ENCODE measurements around the gene MYL3. TPM values are rescaled to one million over a fixed set of nuclear protein-coding genes. Genes with fewer than 3 reads are reported as not detected.

Gene MYL3
- polyA plus RNA-seq, 1 donor: 6.7 TPM

DNA sequence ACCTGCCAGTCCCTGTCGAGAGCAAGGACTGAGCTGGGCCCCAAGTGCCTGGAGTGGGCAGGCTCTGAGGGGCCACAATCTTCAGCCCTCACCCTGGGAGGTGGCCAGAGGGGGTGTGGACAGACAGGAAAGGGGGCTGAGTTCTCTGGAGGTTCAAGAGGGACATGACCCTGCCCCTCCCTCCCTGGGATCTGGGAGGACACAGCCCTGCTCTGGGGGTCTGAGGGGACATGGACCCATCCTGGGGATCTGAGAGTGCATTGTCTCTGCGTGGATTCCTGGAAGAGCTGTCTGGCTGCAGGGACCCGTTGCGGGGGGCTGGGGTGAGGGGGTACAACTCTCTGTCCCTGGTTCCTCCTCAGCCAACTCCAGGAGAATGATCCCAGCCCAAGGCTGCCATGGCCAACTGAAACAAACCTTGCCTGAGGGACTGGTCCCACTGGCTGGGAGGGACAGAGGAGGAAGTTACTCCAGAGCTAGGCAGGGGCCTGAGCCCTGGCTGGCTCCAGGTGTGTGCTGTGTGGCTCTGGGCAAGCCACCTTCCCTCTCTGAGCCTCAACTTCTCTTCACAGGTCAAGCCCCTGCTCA lies 43.3 kb upstream of the MYL3 start:
- WGBS (ENCODE audit: insufficient coverage, low lambda C conversion rate): no CpG with 5 or more reads among the region's 4 CpGs
- no peaks in the 10 kb centered on the region for H3K36me3 ChIP-seq (ENCODE audit: control insufficient read depth, insufficient read depth, low read length)
- no peak overlapping the region for H3K4me3 ChIP-seq (ENCODE audit: low read length)
- H3K4me1 ChIP-seq (ENCODE audit: control insufficient read depth, insufficient read depth, low read length): peaks cover 7% of the 10 kb centered on the region
- DNase-seq: no peak
- H3K27me3 ChIP-seq (ENCODE audit: control insufficient read depth, insufficient read depth, low read length): no peaks in the 10 kb centered on the region
- no peak overlapping the region for H3K27ac ChIP-seq (ENCODE audit: low read length)
- no peaks in the 10 kb centered on the region for H3K9me3 ChIP-seq (ENCODE audit: control insufficient read depth, low read depth, low read length)

DNA sequence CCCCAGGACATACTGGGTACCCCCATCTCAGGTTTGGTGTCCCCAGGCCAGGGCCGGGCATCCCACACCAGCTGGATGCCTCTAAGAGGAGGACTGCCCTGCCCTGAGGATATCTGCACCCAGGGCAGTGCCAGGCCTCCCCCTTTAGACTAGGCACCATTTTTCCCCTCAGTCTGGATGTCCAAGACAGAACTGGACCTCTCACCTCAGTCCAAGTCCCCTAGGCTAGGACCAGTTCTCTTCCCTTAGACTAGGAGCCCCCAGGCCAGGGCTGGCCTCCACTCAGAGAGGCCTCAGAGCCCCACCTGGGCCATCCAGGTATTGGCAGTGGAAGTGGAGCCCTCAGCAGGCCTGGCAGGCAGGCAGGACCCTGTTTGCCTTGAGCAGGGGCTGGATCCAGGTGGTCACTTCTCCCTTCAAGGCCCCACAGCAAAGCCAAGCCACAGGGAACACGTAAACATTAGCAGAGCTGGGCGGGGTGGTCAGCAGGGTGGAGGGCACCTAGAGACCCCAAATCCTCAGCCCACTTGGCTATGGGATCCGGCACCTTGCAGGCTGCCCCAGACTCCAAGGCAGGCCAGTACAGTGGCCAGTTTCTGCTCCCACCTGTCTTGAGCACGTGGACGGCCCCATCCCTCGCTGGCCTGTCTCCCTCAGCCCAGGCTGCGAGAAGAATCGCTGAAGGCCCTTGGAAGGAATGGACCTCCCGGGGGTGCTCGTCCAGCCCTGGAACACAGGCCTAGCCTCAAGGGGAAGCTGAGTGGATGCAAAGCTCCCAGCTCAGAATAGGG lies 42.6 kb upstream of the MYL3 start:
- WGBS (ENCODE audit: insufficient coverage, low lambda C conversion rate): no CpG with 5 or more reads among the region's 11 CpGs

DNA sequence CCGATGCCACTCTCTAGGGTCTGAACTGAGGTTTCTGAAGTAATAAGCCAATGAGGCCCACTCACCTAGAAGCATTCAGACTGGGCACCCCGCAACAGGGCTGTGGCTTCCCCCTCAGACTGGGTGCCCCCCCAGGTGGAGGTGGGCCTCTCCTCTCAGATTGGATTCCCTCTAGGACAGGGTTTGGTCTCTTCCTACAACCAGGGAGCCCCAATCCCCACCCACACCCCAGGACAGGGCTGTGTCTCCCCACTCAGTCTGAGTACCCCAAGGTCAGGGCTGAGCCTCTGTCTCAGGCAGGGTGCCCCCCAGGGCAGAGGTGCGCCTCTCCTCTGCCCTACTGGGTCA lies 41.9 kb upstream of the MYL3 start:
- H3K4me3 ChIP-seq (ENCODE audit: low read length): no peak overlapping the region
- WGBS (ENCODE audit: insufficient coverage, low lambda C conversion rate): no CpG with 5 or more reads among the region's 3 CpGs
- DNase-seq: no peak
- H3K4me1 ChIP-seq (ENCODE audit: control insufficient read depth, insufficient read depth, low read length): peaks cover 7% of the 10 kb centered on the region
- H3K9me3 ChIP-seq (ENCODE audit: control insufficient read depth, low read depth, low read length): no peaks in the 10 kb centered on the region
- no peaks in the 10 kb centered on the region for H3K27me3 ChIP-seq (ENCODE audit: control insufficient read depth, insufficient read depth, low read length)
- no peaks in the 10 kb centered on the region for H3K36me3 ChIP-seq (ENCODE audit: control insufficient read depth, insufficient read depth, low read length)
- H3K27ac ChIP-seq (ENCODE audit: low read length): no peak overlapping the region

More for the DNA sequence above, 42.6 kb upstream of the MYL3 start:
- Histone ChIP-seq H3K27me3 (ENCODE audit: control insufficient read depth, insufficient read depth, low read length) (no peaks in the 10 kb centered on the region), H3K4me3 (ENCODE audit: low read length) (no peak overlapping the region), H3K4me1 (ENCODE audit: control insufficient read depth, insufficient read depth, low read length) (peaks cover 7% of the 10 kb centered on the region), H3K27ac (ENCODE audit: low read length) (no peak overlapping the region), H3K9me3 (ENCODE audit: control insufficient read depth, low read depth, low read length) (no peaks in the 10 kb centered on the region), H3K36me3 (ENCODE audit: control insufficient read depth, insufficient read depth, low read length) (no peaks in the 10 kb centered on the region)
- no peak for DNase-seq

DNA sequence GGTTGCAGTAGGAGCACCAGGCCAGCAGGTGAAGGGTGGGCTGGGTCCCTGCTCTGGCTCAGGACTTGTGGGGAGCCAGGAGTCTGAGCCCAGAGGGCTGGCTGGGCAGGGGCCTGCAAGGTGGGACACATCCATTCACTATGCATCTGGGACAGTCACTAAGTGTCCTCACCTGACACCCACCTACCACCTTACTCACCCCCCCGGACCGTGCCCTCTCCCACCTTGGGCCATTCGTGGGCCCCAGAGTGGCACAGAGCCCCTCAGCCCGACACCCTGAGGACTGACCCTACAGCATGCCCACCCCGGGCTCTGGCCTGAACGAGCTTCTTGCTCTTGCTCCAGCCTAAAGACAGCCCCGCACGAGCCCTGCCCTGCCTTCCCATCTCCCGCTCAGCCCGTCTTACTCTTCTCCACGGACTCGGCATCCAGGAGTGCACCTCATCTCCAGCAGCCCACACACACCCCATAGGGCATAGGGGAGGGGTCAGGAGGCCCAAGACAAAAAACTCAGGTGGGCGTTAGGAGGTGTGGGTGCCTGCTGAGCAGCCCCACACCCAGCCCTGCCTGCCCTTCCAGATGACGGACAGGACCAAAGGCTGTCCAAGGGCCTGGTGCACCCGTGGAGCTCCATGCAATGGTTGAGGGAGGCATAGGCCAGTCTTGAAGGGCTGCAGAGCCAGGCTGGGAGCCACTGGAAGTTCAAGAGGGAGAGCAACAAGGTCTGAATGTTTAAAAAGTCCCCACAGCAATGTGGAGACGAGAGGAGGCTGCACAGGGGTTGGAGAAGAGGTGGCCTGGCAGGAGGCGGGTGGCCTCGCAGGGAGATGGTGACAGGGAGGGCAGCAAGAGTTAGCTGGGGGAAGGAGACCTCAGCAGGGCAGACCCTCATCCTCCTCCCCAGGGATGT lies 41.3 kb upstream of the MYL3 start:
- Histone ChIP-seq H3K36me3 (ENCODE audit: control insufficient read depth, insufficient read depth, low read length) (no peaks in the 10 kb centered on the region), H3K27ac (ENCODE audit: low read length) (no peak overlapping the region), H3K9me3 (ENCODE audit: control insufficient read depth, low read depth, low read length) (no peaks in the 10 kb centered on the region), H3K4me3 (ENCODE audit: low read length) (no peak overlapping the region), H3K4me1 (ENCODE audit: control insufficient read depth, insufficient read depth, low read length) (peaks cover 3% of the 10 kb centered on the region), H3K27me3 (ENCODE audit: control insufficient read depth, insufficient read depth, low read length) (peaks cover 2% of the 10 kb centered on the region)
- no peak for DNase-seq
- WGBS (ENCODE audit: insufficient coverage, low lambda C conversion rate): 100% methylated on average over 1 of the region's 18 CpGs

DNA sequence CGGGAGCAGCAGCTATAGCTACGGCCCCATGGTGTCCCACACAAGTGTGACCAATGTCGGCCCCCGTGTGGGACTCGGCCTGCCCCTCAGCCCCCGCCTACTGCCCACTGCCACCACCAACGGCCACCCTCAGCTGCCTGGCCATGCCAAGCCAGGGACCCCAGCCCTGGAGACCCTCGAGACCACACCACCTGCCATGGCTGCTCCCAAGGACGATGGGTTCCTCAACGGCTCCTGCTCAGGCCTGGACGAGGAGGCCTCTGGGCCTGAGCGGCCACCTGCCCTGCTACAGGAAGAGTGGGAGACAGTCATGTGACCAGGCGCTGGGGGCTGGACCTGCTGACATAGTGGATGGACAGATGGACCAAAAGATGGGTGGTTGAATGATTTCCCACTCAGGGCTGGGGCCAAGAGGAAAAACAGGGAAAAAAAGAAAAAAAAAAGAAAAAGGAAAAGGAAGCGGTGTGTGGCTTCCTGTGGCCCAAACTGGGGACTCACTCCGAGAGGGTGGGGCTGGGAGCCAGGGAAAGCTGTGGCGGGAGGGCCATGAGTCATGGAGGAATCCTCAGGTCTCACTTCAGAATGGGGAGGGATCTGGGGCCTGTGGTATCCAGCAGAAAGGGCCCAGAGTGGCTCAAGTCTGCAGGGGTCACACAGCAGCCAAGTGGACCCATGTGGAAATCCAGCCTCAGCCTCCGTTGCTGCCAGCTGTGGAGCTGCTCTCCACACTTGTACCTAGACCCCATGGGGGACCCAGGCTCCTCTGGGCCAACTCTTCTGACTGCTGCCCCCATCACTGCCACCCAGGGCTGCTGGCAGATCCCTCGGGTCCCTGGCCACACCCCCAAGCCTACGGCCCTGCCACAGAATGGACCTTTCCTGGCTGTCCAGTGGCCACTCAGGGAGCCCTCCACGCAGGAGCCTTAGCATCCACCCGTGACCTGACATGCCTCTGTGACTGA lies 40.4 kb upstream of the MYL3 start:
- H3K27me3 ChIP-seq (ENCODE audit: control insufficient read depth, insufficient read depth, low read length): peaks cover 8% of the 10 kb centered on the region
- H3K4me1 ChIP-seq (ENCODE audit: control insufficient read depth, insufficient read depth, low read length): no peaks in the 10 kb centered on the region
- H3K27ac ChIP-seq (ENCODE audit: low read length): no peak overlapping the region
- DNase-seq: no peak
- H3K9me3 ChIP-seq (ENCODE audit: control insufficient read depth, low read depth, low read length): no peaks in the 10 kb centered on the region
- 83% methylated on average over 1 of the region's 21 CpGs for WGBS (ENCODE audit: insufficient coverage, low lambda C conversion rate)
- H3K36me3 ChIP-seq (ENCODE audit: control insufficient read depth, insufficient read depth, low read length): no peaks in the 10 kb centered on the region
- no peak overlapping the region for H3K4me3 ChIP-seq (ENCODE audit: low read length)

DNA sequence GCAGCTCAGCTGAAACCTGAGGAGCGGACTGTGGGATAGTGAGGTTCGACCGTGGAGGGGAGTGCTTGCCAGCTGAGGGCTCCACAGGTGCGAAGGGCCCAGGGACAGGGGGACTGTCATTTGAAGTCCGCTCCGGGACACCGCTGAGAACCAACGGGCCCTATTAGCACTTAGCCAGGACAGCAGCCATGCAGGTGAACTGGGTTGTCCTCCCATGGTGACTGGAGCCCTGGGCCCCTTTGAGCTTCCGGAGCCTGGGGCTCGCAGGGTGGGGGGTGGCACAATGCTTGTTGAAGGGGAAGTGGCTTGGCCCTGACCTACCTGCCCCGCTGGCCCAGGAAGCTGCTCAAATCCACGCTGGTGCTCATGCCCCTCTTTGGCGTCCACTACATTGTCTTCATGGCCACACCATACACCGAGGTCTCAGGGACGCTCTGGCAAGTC lies 39.0 kb upstream of the MYL3 start:
- H3K36me3 ChIP-seq (ENCODE audit: control insufficient read depth, insufficient read depth, low read length): no peaks in the 10 kb centered on the region
- H3K27me3 ChIP-seq (ENCODE audit: control insufficient read depth, insufficient read depth, low read length): peaks cover 19% of the 10 kb centered on the region
- no peaks in the 10 kb centered on the region for H3K9me3 ChIP-seq (ENCODE audit: control insufficient read depth, low read depth, low read length)
- peaks cover 5% of the 10 kb centered on the region for H3K4me1 ChIP-seq (ENCODE audit: control insufficient read depth, insufficient read depth, low read length)
- H3K27ac ChIP-seq (ENCODE audit: low read length): no peak overlapping the region
- no peak for DNase-seq
- no peak overlapping the region for H3K4me3 ChIP-seq (ENCODE audit: low read length)
- WGBS (ENCODE audit: insufficient coverage, low lambda C conversion rate): no CpG with 5 or more reads among the region's 15 CpGs

DNA sequence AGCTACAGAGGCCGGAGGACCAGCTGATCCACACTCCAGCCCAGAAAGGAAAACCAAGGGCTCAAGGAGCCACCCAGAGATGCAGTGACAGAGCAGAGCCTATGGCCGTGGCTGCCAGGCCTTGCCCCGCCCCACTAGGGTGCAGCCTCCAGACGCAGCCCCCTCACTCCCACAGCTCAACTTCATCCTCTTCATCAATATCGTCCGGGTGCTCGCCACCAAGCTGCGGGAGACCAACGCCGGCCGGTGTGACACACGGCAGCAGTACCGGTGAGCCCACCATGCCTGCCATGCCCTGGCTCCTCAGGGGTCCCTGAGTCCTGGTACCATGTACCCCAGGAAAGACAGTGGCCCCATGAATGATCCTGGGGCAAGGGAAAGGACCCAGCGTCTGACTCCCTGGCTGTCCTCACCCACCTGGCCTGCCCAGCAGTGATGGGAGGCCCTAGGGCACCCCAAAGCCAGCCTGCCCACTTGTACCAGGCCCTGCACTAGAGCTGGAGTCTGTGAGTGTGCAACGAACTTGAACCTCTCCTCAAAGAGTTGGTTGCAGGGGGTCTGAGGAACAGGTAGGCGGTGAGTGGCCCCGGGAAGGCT lies 38.4 kb upstream of the MYL3 start:
- DNase-seq: no peak
- Histone ChIP-seq H3K9me3 (ENCODE audit: control insufficient read depth, low read depth, low read length) (no peaks in the 10 kb centered on the region), H3K4me1 (ENCODE audit: control insufficient read depth, insufficient read depth, low read length) (peaks cover 5% of the 10 kb centered on the region), H3K27ac (ENCODE audit: low read length) (no peak overlapping the region), H3K36me3 (ENCODE audit: control insufficient read depth, insufficient read depth, low read length) (no peaks in the 10 kb centered on the region), H3K27me3 (ENCODE audit: control insufficient read depth, insufficient read depth, low read length) (peaks cover 21% of the 10 kb centered on the region), H3K4me3 (ENCODE audit: low read length) (no peak overlapping the region)
- WGBS (ENCODE audit: insufficient coverage, low lambda C conversion rate): no CpG with 5 or more reads among the region's 17 CpGs

DNA sequence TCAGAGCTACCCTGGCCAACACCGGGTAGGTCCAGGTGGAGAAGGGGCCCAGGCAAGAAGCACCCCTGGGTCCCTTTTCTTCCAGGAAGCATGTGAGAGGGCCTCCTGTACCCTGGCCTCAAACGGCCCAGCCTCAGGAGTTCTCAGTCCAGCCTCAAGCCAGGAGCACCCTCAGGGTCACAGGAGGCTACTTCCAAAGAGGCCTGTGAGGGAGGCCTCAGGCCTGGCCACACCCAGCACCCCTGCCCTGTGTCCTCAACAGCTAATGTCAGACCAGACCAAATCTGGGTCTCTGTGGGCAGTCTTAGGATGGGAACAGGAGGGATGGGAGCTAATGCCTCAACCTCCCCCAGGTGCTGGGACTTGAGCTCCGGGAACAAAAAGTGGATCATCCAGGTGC lies 37.8 kb upstream of the MYL3 start:
- H3K9me3 ChIP-seq (ENCODE audit: control insufficient read depth, low read depth, low read length): no peaks in the 10 kb centered on the region
- peaks cover 21% of the 10 kb centered on the region for H3K27me3 ChIP-seq (ENCODE audit: control insufficient read depth, insufficient read depth, low read length)
- no peak for DNase-seq
- WGBS (ENCODE audit: insufficient coverage, low lambda C conversion rate): no CpG with 5 or more reads among the region's 3 CpGs
- no peak overlapping the region for H3K27ac ChIP-seq (ENCODE audit: low read length)
- H3K4me3 ChIP-seq (ENCODE audit: low read length): no peak overlapping the region
- H3K4me1 ChIP-seq (ENCODE audit: control insufficient read depth, insufficient read depth, low read length): peaks cover 5% of the 10 kb centered on the region
- no peaks in the 10 kb centered on the region for H3K36me3 ChIP-seq (ENCODE audit: control insufficient read depth, insufficient read depth, low read length)

DNA sequence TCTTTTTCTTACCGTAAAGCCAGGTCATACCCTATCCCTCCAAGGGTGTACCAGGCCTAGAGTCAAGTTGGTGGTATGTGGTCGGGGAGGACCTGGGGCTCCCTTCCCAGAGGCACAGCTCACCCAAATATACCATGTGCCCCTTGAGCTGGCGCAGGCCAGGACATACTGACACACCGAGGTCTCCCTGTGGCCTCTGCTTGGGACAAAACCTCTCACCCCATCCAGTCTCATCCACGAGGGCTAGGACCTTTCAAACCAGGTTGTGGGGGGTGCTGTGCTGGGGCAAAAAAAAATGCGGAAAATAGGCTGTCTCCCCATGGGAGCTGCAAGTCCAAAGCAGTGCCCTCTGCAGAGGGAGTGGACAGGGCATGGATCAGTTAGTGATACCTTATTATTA lies 37.1 kb upstream of the MYL3 start:
- peaks cover 21% of the 10 kb centered on the region for H3K27me3 ChIP-seq (ENCODE audit: control insufficient read depth, insufficient read depth, low read length)
- H3K9me3 ChIP-seq (ENCODE audit: control insufficient read depth, low read depth, low read length): no peaks in the 10 kb centered on the region
- no CpG with 5 or more reads among the region's 6 CpGs for WGBS (ENCODE audit: insufficient coverage, low lambda C conversion rate)
- H3K27ac ChIP-seq (ENCODE audit: low read length): no peak overlapping the region
- no peak for DNase-seq
- no peaks in the 10 kb centered on the region for H3K36me3 ChIP-seq (ENCODE audit: control insufficient read depth, insufficient read depth, low read length)
- H3K4me1 ChIP-seq (ENCODE audit: control insufficient read depth, insufficient read depth, low read length): peaks cover 5% of the 10 kb centered on the region
- no peak overlapping the region for H3K4me3 ChIP-seq (ENCODE audit: low read length)

All from large intestine (tissue), 3 donors.